C4-2B (cell line): ENCODE measurements around the gene INPP5F.

Source experiments
- ZFX ChIP-seq: fragments of 450-650 bp; IDR thresholded peaks from 2 replicates; pipeline ENCODE4 v1.6.1; 2017
- TF ChIP-seq, protein P1 (sequence below): fragments of 450-650 bp; conservative IDR thresholded peaks from 2 replicates; pipeline ENCODE4 v1.5.1; 2017; ENCODE audit warnings: mild to moderate bottlenecking

- TF ChIP-seq, protein P1, sequence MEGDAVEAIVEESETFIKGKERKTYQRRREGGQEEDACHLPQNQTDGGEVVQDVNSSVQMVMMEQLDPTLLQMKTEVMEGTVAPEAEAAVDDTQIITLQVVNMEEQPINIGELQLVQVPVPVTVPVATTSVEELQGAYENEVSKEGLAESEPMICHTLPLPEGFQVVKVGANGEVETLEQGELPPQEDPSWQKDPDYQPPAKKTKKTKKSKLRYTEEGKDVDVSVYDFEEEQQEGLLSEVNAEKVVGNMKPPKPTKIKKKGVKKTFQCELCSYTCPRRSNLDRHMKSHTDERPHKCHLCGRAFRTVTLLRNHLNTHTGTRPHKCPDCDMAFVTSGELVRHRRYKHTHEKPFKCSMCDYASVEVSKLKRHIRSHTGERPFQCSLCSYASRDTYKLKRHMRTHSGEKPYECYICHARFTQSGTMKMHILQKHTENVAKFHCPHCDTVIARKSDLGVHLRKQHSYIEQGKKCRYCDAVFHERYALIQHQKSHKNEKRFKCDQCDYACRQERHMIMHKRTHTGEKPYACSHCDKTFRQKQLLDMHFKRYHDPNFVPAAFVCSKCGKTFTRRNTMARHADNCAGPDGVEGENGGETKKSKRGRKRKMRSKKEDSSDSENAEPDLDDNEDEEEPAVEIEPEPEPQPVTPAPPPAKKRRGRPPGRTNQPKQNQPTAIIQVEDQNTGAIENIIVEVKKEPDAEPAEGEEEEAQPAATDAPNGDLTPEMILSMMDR = no peak
- TF ChIP-seq ZFX = no peak
Measured at GRCh38 chr10:119831656-119832055, 105.8 kb downstream of the INPP5F start.
